NCI-H446 (cell line): Measurements from ENCODE around the gene CRYGC.
"Not testable (repeated sequence)": the region's sequence is repeated elsewhere in the genome, so short reads cannot be mapped to it uniquely, and the experiment has no call there.

Source experiments
- DNase-seq, 2 experiments: peaks; one replicate each; lab custom pipeline; 2025; lab: John Stamatoyannopoulos, UW

CRYGC gene

GRCh38 chr2:208136716-208137094 lies 7.1 kb upstream of the CRYGC start:
- no peak for DNase-seq

GRCh38 chr2:208135794-208136715 lies 6.4 kb upstream of the CRYGC start:
- DNase-seq, result no peak

GRCh38 chr2:208134928-208135586 lies 5.4 kb upstream of the CRYGC start:
- no peak for DNase-seq

- DNase-seq, result no peak
Measured at GRCh38 chr2:208130712-208131110, 1.1 kb upstream of the CRYGC start.

GRCh38 chr2:208128136-208128535 lies 1.5 kb downstream of the CRYGC start:
- DNase-seq, result no peak

- no peak for DNase-seq
Measured at GRCh38 chr2:208127090-208127489, 2.5 kb downstream of the CRYGC start.

- DNase-seq, result no peak
Measured at GRCh38 chr2:208125251-208125650, 4.4 kb downstream of the CRYGC start.

- not testable (repeated sequence) for DNase-seq
Measured at GRCh38 chr2:208124013-208124715, 5.5 kb downstream of the CRYGC start, which contains the start of gene CRYGD. Gene CRYGD, minus strand, starts transcription at chr2:208124524. Its CDS starts 51 bp downstream, at chr2:208124473.

GRCh38 chr2:208122248-208122647 lies 7.4 kb downstream of the CRYGC start:
- DNase-seq, result no peak

- DNase-seq, result no peak
Measured at GRCh38 chr2:208118918-208119317, 10.7 kb downstream of the CRYGC start.

- not testable (repeated sequence) for DNase-seq
Measured at GRCh38 chr2:208117390-208117789, 12.2 kb downstream of the CRYGC start.

GRCh38 chr2:208112969-208113368 lies 16.7 kb downstream of the CRYGC start:
- no peak for DNase-seq

- not testable (repeated sequence) for DNase-seq
Measured at GRCh38 chr2:208112273-208112745, 17.3 kb downstream of the CRYGC start.

- no peak for DNase-seq
Measured at GRCh38 chr2:208103616-208104015, 26.0 kb downstream of the CRYGC start.

GRCh38 chr2:208101716-208102631 lies 27.7 kb downstream of the CRYGC start:
- peak in 1 of 2 experiments; percentile 19 for DNase-seq

- DNase-seq, result no peak
Measured at GRCh38 chr2:208099682-208100470, 29.8 kb downstream of the CRYGC start.

GRCh38 chr2:208098701-208099100 lies 30.9 kb downstream of the CRYGC start:
- not testable (repeated sequence) for DNase-seq

- DNase-seq, result no peak
Measured at GRCh38 chr2:208098267-208098666, 31.4 kb downstream of the CRYGC start.

- DNase-seq, result no peak
Measured at GRCh38 chr2:208097801-208098200, 31.8 kb downstream of the CRYGC start.

- DNase-seq, result no peak
Measured at GRCh38 chr2:208097313-208097712, 32.3 kb downstream of the CRYGC start.
